Ishikawa (cell line): ENCODE data around the gene SPECC1.

Source experiments
- CEBPB ChIP-seq: IDR thresholded peaks from 2 replicates; pipeline ENCODE4 v1.6.1; 2012
- CREB1 ChIP-seq: IDR thresholded peaks from 2 replicates; pipeline ENCODE4 v1.6.1; 2012; ENCODE audit warnings: low read depth
- EGR1 ChIP-seq: IDR thresholded peaks from 2 replicates; pipeline ENCODE4 v1.6.1; 2012
- EP300 ChIP-seq: IDR thresholded peaks from 2 replicates; pipeline ENCODE4 v1.6.1; 2012; ENCODE audit warnings: borderline replicate concordance
- FOXM1 ChIP-seq: IDR thresholded peaks from 2 replicates; pipeline ENCODE4 v1.6.1; 2012; ENCODE audit warnings: low read depth, borderline replicate concordance
- MAX ChIP-seq: IDR thresholded peaks from 2 replicates; pipeline ENCODE4 v1.6.1; 2012
- NFIC ChIP-seq: IDR thresholded peaks from 2 replicates; pipeline ENCODE4 v1.6.1; 2012
- RAD21 ChIP-seq: IDR thresholded peaks from 2 replicates; pipeline ENCODE4 v1.6.1; 2012; ENCODE audit warnings: low read depth
- TAF1 ChIP-seq: IDR thresholded peaks from 2 replicates; pipeline ENCODE4 v1.6.1; 2012; ENCODE audit warnings: low read depth, mild to moderate bottlenecking
- TCF12 ChIP-seq: IDR thresholded peaks from 2 replicates; pipeline ENCODE4 v1.6.1; 2012; ENCODE audit warnings: low read depth
- TEAD4 ChIP-seq: IDR thresholded peaks from 2 replicates; pipeline ENCODE4 v1.6.1; 2012
- YY1 ChIP-seq: IDR thresholded peaks from 2 replicates; pipeline ENCODE4 v1.6.1; 2012; ENCODE audit warnings: low read depth
- ZBTB7A ChIP-seq: IDR thresholded peaks from 2 replicates; pipeline ENCODE4 v1.6.1; 2012; ENCODE audit warnings: low read depth
- TF ChIP-seq, protein P1 (sequence below): IDR thresholded peaks from 2 replicates; pipeline ENCODE4 v1.6.1; 2012; ENCODE audit warnings: low read depth, mild to moderate bottlenecking
- TF ChIP-seq, protein P2 (sequence below): IDR thresholded peaks from 2 replicates; pipeline ENCODE4 v1.6.1; 2012

SPECC1 gene

GRCh38 chr17:20197272-20197926, 188.2 kb downstream of the SPECC1 start:
- TF ChIP-seq CEBPB (no peak), CREB1 (no peak), EP300 (no peak), TEAD4 (no peak), TCF12 (no peak), RAD21 (no peak), MAX (no peak)
- TF ChIP-seq, protein P1, sequence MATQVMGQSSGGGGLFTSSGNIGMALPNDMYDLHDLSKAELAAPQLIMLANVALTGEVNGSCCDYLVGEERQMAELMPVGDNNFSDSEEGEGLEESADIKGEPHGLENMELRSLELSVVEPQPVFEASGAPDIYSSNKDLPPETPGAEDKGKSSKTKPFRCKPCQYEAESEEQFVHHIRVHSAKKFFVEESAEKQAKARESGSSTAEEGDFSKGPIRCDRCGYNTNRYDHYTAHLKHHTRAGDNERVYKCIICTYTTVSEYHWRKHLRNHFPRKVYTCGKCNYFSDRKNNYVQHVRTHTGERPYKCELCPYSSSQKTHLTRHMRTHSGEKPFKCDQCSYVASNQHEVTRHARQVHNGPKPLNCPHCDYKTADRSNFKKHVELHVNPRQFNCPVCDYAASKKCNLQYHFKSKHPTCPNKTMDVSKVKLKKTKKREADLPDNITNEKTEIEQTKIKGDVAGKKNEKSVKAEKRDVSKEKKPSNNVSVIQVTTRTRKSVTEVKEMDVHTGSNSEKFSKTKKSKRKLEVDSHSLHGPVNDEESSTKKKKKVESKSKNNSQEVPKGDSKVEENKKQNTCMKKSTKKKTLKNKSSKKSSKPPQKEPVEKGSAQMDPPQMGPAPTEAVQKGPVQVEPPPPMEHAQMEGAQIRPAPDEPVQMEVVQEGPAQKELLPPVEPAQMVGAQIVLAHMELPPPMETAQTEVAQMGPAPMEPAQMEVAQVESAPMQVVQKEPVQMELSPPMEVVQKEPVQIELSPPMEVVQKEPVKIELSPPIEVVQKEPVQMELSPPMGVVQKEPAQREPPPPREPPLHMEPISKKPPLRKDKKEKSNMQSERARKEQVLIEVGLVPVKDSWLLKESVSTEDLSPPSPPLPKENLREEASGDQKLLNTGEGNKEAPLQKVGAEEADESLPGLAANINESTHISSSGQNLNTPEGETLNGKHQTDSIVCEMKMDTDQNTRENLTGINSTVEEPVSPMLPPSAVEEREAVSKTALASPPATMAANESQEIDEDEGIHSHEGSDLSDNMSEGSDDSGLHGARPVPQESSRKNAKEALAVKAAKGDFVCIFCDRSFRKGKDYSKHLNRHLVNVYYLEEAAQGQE: no peak
- TF ChIP-seq, protein P2, sequence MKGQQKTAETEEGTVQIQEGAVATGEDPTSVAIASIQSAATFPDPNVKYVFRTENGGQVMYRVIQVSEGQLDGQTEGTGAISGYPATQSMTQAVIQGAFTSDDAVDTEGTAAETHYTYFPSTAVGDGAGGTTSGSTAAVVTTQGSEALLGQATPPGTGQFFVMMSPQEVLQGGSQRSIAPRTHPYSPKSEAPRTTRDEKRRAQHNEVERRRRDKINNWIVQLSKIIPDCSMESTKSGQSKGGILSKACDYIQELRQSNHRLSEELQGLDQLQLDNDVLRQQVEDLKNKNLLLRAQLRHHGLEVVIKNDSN: no peak

DNA sequence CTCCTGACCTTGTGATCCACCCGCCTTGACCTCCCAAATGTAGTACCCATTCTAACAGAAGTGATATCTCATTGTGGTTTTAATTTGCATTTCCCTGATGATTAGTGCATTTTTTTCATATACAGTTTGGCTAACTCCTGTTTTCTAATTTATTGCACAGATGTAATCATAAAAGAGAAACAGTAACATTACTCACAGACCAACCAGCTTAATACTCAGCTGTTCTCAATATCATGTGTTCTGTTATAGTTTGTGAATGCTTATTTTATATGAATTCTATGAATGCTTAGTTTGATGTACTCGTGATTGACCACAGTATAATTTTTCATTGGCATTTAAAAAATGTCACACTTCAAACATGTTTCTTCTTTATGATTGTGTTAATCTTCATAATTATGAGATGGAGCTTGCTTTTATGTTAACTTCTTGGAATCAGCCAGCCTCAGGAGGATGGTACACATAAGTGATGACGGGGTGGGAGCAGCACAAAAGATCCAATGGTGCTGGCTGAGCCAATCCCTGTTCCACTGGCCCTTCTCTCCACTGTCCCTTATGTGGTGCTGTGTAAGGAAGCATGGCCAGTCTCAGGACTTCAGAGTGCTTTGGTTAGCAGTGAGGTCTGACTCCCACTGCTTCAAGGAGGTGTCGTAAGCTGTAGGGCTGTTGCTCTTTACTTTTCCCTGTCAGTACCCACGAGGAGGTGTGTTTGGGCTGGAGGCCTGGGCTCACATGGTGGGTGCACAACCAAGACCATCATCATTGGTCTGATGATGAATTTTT, 191.0 kb downstream of the SPECC1 start:
- TF ChIP-seq TAF1: no peak
- no peak for TF ChIP-seq TCF12
- TF ChIP-seq TEAD4: no peak

GRCh38 chr17:20200865-20201458, 191.8 kb downstream of the SPECC1 start:
- TF ChIP-seq ZBTB7A: no peak
- TF ChIP-seq YY1: no peak
- no peak for TF ChIP-seq TAF1
- TF ChIP-seq EP300: no peak
- TF ChIP-seq, protein P2: no peak
- TF ChIP-seq TEAD4: no peak
- no peak for TF ChIP-seq NFIC
- TF ChIP-seq CREB1: no peak
- no peak for TF ChIP-seq RAD21
- no peak for TF ChIP-seq FOXM1
- no peak for TF ChIP-seq MAX

DNA sequence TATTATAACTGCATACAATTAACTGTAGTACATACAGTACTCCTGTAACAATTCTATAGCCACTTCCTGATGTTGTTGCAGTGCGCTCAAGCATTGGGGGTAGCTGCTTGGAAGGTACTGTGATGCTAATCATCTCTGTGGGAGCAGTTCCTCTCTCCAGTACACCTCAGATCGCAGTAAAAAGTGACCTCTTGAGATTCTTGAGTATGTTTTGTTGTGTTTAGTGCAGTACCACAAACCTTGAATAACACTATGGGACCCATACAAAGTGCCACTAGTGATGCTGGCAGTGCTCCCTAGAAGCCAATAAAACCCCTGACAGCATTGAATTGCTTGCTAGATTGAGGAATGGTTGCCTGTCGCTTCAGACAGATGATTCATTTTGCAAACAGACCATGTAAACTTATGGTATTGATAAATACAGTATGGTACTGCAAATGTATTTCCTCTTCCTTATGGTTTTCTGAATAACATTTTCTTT, 193.0 kb downstream of the SPECC1 start:
- TF ChIP-seq TAF1: no peak
- TF ChIP-seq EP300: no peak
- no peak for TF ChIP-seq NFIC

- TF ChIP-seq TAF1: no peak
These were observed 193.9 kb downstream of the SPECC1 start for GRCh38 chr17:20203018-20203417.

DNA sequence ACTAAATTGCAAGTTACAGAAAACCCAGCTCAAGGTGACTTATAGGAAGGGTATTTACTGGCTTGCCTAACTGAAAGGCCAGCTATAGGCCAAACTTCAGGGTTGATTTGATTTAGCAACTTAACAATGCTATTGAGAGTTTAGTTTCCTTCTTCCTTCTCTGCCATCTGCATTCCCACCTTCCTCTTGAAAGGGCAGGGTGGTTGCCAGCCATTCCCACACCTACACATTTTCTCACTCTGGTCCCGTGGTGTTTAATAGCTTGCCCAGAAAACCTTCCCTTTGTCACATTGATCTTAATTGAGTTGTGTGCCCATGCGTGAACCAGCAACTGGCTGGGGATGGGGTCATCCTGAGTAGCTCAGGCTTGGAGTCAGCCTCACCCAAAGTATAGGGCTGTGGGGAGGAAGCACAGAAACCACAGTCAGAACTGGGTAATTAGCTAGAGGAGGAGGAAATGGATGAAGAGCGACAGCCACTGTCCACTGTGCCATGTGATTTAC, 194.7 kb downstream of the SPECC1 start:
- TF ChIP-seq MAX (no peak), YY1 (no peak), EP300 (no peak), NFIC (no peak), TEAD4 (no peak), ZBTB7A (no peak), CEBPB (no peak)

DNA sequence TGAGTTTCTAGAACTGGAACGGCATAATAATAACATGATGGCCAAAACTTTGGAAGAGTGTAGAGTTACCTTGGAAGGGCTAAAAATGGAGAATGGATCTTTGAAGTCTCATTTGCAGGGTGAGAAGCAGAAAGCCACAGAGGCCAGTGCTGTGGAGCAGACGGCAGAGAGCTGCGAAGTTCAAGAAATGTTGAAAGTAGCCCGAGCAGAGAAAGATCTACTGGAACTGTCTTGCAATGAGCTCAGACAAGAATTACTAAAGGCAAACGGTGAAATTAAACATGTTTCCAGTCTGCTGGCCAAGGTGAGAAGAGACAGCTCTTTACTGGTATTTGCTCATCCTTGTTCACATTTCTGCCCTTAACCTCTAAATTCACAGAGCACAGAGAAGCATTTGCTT, 196.4 kb downstream of the SPECC1 start:
- TF ChIP-seq CEBPB (no peak), RAD21 (no peak), MAX (no peak), FOXM1 (no peak), CREB1 (no peak), TEAD4 (no peak), TCF12 (no peak), EGR1 (no peak), TAF1 (no peak), NFIC (no peak), EP300 (no peak), ZBTB7A (no peak), YY1 (no peak)
- TF ChIP-seq, protein P1: no peak
- TF ChIP-seq, protein P2: no peak
